Transverse colon (tissue), 4 donors: ENCODE results near the gene NHLH1. TPM values are rescaled to one million over a fixed set of nuclear protein-coding genes. Genes with fewer than 3 reads are reported as not detected.

ENCODE experiments used
- DNase-seq: peaks from one replicate; pipeline ENCODE4 v3.0.0-alpha.2; 2019
- H3K27ac ChIP-seq, 4 donors: fragments of 200-600 bp; sonication (generic); 2 replicates each; pipeline ENCODE4 v1.5.1; 2016 to 2018; ENCODE audit warnings: inconsistent platforms in 4 of 4
- H3K27me3 ChIP-seq: fragments of 200-600 bp; sonication (generic); 2 replicates; pipeline ENCODE4 v1.5.1; 2017; ENCODE audit warnings: inconsistent platforms
- H3K36me3 ChIP-seq, 4 donors: fragments of 200-600 bp; sonication (generic); 2 replicates each; pipeline ENCODE4 v1.5.1; 2017 to 2019; ENCODE audit warnings: inconsistent platforms in 4 of 4
- H3K4me1 ChIP-seq, 4 donors: fragments of 200-600 bp; sonication (generic); 2 replicates each; pipeline ENCODE4 v1.5.1; 2017 to 2020; ENCODE audit warnings: inconsistent platforms in 4 of 4
- H3K4me3 ChIP-seq, 4 donors: fragments of 200-600 bp; sonication (generic); 1 replicate in 1 of 4; 2 replicates in 3 of 4; pipeline versions ENCODE4 v1.5.1 to v1.6.1; 2017 to 2019; ENCODE audit warnings: inconsistent platforms in 4 of 4
- H3K9me3 ChIP-seq, 2 donors: fragments of 200-600 bp; sonication (generic); 2 replicates each; pipeline ENCODE4 v1.5.1; 2017 to 2019; ENCODE audit warnings: inconsistent platforms in 2 of 2
- CTCF ChIP-seq, 5 experiments: fragments of 200-600 bp in 3 of 5; fragments of 450-650 bp in 2 of 5; sonication (generic) in 3 of 5; IDR thresholded peaks; 1 replicate in 2 of 5; 2 replicates in 3 of 5; pipeline ENCODE4 v1.5.1; 2016 to 2017; ENCODE audit warnings: antibody characterized with exemption in 5 of 5, inconsistent platforms in 3 of 5, mild to moderate bottlenecking in 2 of 5, moderate library complexity in 1 of 5
- EP300 ChIP-seq: sonication (generic); formaldehyde crosslinking; IDR thresholded peaks from one replicate; pipeline ENCODE4 v1.6.1; 2017; ENCODE audit warnings: antibody characterized with exemption, low read depth
- POLR2A ChIP-seq: fragments of 450-650 bp; IDR thresholded peaks from one replicate; pipeline ENCODE4 v1.6.1; 2016; ENCODE audit warnings: antibody characterized with exemption, mild to moderate bottlenecking, moderate library complexity
- POLR2AphosphoS5 ChIP-seq, 3 donors: sonication (generic); formaldehyde crosslinking; IDR thresholded peaks; one replicate each; pipeline ENCODE4 v1.6.1; 2016; ENCODE audit warnings: antibody characterized with exemption in 3 of 3
- WGBS, 2 donors: methylation state at CpG; one replicate each; pipeline ENCODE4 v1.1.5; 2018; ENCODE audit warnings: low coverage in 1 of 2; 5-methylcytosine and 5-hydroxymethylcytosine counted together
- in situ Hi-C, 4 donors: fragments of 200-750 bp; cut with MboI; loops; one replicate each; pipeline versions ENCODE4 v1.15.0 to v1.15.1; 2017; ENCODE audit warnings: low sequenced_read_pairs in 3 of 4, low pct_ligation_motif_present in 1 of 4, low pct_unique_long_range_greater_than_20kb in 1 of 4
- intact Hi-C: fragments of 100-400 bp; cut with DNase I; formaldehyde crosslinking; loops from one replicate; pipeline ENCODE4 v1.15.1; 2023; ENCODE audit warnings: low total_unique reads
- small RNA-seq, 4 donors: library from RNA; depleted of rRNA; stranded (forward); fragments of <200 nt; gene quantifications; one replicate each; pipeline ENCODE3, GENCODE V24; 2016
- total RNA-seq, 4 donors: library from RNA; depleted of rRNA; stranded (reverse); fragments of >200 nt; gene quantifications; one replicate each; pipeline ENCODE4 v1.1.0, GENCODE V29; 2016

Gene NHLH1
- total RNA-seq, 4 donors from 2014 or later: not detected

DNA sequence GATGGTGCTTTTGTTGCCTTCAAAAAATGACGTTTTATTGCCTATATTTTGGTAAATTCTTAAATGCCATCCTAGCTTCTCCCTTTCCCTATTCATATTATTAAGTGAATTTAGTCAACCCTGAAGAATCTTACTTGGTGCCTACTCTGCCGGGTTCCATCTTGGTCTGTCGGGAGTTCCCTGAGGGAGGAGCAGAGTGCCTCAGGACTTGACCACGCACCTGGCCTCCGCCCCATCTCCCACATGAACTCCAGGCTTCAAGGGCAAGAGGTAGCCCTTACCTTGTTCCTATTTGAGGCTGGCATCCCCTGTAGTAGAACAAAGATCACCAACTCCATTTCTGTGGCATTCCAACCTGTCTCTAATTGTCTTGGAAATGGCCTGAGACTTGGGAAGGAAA, 55.0 kb downstream of the NHLH1 start:
- intact Hi-C loops: no loop called here
- in situ Hi-C loops: loop anchor here in 1 of 4 donors (10.0 kb wide), 1 partner anchor 183 kb away; no protein-coding TSS in a partner anchor
- Histone ChIP-seq H3K9me3 (no peaks in the 10 kb centered on the region), H3K4me3 (no peak overlapping the region), H3K27ac (no peak overlapping the region), H3K4me1 (no peaks in the 10 kb centered on the region), H3K36me3 (no peaks in the 10 kb centered on the region), H3K27me3 (no peaks in the 10 kb centered on the region)
- no peak for DNase-seq
- WGBS, 2 donors: 74 to 92% methylated on average over 3 to 5 of the region's 5 CpGs
- TF ChIP-seq CTCF (IDR thresholded peaks at IDR 0.05) (no peak), POLR2A (no peak), EP300 (no peak), POLR2AphosphoS5 (IDR thresholded peaks at IDR 0.05) (no peak)

Small RNAs within 50 kb of the gene (small RNA-seq; reads per million reads assigned to genes)
- 0 reads per million in 4 donors for gene RF00019
- 0 to 0.18 (median 0) reads per million in 4 donors for gene RNU4-42P

Other genes starting within 250 kb of the NHLH1 start
- under 1 TPM in 1 of 4 donors, not detected in 3; 0.20 TPM for gene ATP1A4, start 215.5 kb upstream of the NHLH1 start, total RNA-seq
- gene CASQ1, start 176.5 kb upstream of the NHLH1 start, total RNA-seq: under 1 TPM in 2 of 4 donors, not detected in 2; 0.55 to 0.95 TPM
- 10 to 100 TPM; 25.8 to 92.5 (median 27.3) TPM for gene PEA15, start 161.7 kb upstream of the NHLH1 start, total RNA-seq
- gene DCAF8, start 104.5 kb upstream of the NHLH1 start, total RNA-seq: 100 to 1,000 TPM; 128 to 279 (median 137) TPM
- gene PEX19, start 81.9 kb upstream of the NHLH1 start, total RNA-seq: 10 to 100 TPM; 22.1 to 50.8 (median 32.8) TPM
- 100 to 1,000 TPM in 3 of 4 donors, 10 to 100 TPM in 1; 98.7 to 152 (median 119) TPM for gene COPA, start 23.8 kb upstream of the NHLH1 start, total RNA-seq
- 100 to 1,000 TPM in 1 of 4 donors, 10 to 100 TPM in 3; 30.6 to 101 (median 67.3) TPM for gene NCSTN, start 23.7 kb upstream of the NHLH1 start, total RNA-seq
- 1 to 10 TPM in 3 of 4 donors, under 1 TPM in 1; 0.20 to 3.7 (median 2.7) TPM for gene VANGL2, start 33.5 kb downstream of the NHLH1 start, total RNA-seq
- gene SLAMF6, start 156.2 kb downstream of the NHLH1 start, total RNA-seq: 1 to 10 TPM in 2 of 4 donors, under 1 TPM in 1, not detected in 1; 0.60 to 6.7 (median 2.3) TPM
- 1 to 10 TPM; 1.4 to 8.6 (median 5.8) TPM for gene CD84, start 212.4 kb downstream of the NHLH1 start, total RNA-seq